Fibroblast of the aortic adventitia (primary cell): ENCODE data around the gene CFB. TPM values are rescaled to one million over a fixed set of nuclear protein-coding genes. Genes with fewer than 3 reads are reported as not detected.

Experiments
- DNase-seq: peaks from one replicate; pipeline ENCODE4 v3.0.0-alpha.2; 2010; ENCODE audit warnings: low read depth
- H3K4me3 ChIP-seq: 2 replicates; pipeline ENCODE4 v1.5.1; 2011; ENCODE audit warnings: low read depth, mild to moderate bottlenecking, control low read depth, low read length, moderate library complexity
- total RNA-seq: library from RNA; depleted of rRNA; stranded (reverse); fragments of >200 nt; gene quantifications from 2 replicates; pipeline ENCODE4 v1.2.3, GENCODE V29; 2012; ENCODE audit warnings: low replicate concordance
- TF ChIP-seq, protein P1 (sequence below): IDR thresholded peaks from 2 replicates; pipeline ENCODE4 v1.5.1; 2011; ENCODE audit warnings: mild to moderate bottlenecking, low read length, control low read depth, inconsistent platforms; ENCODE audit not compliant: insufficient read depth

The CFB gene
- total RNA-seq, 1 donor, result 39.1 TPM

DNA sequence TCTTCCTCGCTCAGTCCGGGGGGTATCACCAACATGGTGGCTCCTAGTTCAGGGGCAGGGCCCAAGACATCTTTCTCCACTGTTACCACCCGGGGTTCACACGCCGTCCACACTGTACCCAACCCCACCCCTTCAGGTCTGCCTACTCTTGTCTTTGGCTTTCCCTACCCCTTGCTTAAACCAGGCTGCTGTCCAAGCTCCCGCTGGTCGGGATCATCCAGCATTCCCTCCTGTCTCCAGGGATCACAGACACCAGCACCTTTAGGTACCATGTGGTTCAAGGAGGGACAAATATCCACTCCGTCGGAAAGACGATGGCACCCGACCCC, 12.5 kb downstream of the CFB start:
- no peak for DNase-seq
- TF ChIP-seq, protein P1, sequence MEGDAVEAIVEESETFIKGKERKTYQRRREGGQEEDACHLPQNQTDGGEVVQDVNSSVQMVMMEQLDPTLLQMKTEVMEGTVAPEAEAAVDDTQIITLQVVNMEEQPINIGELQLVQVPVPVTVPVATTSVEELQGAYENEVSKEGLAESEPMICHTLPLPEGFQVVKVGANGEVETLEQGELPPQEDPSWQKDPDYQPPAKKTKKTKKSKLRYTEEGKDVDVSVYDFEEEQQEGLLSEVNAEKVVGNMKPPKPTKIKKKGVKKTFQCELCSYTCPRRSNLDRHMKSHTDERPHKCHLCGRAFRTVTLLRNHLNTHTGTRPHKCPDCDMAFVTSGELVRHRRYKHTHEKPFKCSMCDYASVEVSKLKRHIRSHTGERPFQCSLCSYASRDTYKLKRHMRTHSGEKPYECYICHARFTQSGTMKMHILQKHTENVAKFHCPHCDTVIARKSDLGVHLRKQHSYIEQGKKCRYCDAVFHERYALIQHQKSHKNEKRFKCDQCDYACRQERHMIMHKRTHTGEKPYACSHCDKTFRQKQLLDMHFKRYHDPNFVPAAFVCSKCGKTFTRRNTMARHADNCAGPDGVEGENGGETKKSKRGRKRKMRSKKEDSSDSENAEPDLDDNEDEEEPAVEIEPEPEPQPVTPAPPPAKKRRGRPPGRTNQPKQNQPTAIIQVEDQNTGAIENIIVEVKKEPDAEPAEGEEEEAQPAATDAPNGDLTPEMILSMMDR, result no peak
- peak overlapping the region; percentile 100 for H3K4me3 ChIP-seq

DNA sequence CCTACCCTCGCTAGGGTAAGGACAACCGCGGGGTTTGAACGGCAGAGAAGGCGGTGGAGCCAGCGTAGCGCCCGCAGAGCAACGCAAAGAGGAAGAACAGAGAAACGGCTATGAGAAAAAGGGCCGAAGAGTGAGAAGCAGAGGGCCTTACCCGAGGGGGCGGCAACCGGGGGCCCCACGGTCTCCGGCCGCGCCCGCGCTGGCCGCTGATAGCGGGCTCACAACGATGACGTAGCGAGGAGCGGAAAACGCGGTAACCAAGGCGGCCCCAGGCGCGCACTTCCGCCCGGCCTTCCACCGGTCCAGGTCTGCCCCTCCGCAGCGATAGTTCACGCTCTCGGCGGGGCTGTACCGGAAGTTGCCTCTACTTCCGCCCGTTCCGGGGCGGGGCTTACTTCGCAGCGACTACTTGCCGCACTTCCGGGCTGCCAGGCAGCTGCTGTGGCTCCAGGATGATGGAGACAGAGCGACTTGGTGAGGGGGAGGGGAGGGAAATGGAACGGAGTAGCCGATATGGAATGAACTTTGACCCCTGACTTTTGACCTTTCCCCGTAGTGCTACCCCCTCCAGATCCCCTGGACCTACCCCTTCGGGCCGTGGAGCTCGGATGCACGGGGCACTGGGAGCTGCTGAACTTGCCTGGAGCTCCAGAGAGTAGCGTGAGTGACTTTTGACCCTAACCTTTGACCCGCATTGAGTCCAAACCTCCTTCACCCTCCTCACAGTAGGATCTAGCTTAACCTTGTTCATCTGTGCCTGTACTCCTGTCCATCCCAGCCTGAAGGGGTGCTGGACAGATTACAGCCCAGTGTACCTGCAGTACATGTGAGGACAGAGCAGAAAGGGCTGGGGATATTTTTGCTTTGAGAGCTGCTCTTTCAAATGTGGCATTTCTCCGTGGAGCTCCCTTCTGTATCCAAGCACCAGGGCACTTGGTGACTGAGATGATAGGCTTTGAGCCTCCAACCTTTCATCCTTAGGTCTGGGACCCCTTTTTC, 13.1 kb downstream of the CFB start, which contains the start of the genes NELFE and SKIC2:
NELFE (minus strand) TSS at position 231 of the 999 bp plus-strand sequence. CDS start 525 bp downstream, outside the sequence.
SKIC2 (plus strand) TSS at position 435 of the 999 bp plus-strand sequence; CDS start at position 453, 18 bp downstream.
- TF ChIP-seq, protein P1, result no peak
- peak; percentile 96 for DNase-seq
- peak within 1 kb of the TSS; percentile 100 for H3K4me3 ChIP-seq

DNA sequence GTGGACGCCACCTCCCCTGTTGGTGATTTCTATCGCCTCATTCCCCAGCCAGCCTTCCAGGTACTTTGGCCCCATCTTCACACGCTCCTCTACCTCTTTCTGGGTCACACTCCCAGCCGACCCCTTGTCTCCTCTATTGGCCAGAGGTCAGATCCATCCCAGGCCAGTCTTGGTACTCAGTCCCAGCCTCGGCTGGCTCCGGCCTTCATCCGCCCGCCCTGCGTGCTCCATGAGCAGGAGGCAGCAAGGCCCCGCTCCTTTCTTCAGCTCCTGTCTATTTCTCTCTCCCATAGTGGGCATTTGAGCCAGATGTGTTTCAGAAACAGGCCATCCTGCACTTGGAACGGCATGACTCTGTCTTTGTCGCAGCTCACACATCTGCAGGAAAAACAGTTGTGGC, 15.7 kb downstream of the CFB start:
- H3K4me3 ChIP-seq, result no peak overlapping the region
- TF ChIP-seq, protein P1, result no peak
- DNase-seq, result no peak

DNA sequence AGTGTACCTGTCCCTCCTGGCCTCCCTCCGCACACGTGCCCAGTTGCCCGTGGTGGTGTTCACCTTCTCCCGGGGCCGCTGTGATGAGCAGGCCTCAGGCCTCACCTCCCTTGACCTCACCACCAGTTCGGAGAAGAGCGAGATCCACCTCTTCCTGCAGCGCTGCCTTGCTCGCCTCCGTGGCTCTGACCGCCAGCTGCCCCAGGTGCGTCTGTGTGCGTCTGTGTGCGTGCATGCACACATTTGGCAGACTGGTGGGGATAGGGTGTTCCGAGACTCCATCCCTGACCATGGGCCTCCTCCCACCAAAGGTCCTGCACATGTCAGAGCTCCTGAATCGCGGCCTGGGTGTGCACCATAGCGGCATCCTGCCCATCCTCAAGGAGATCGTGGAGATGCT, 18.0 kb downstream of the CFB start:
- no peak overlapping the region for H3K4me3 ChIP-seq
- DNase-seq, result no peak
- TF ChIP-seq, protein P1, result no peak

DNA sequence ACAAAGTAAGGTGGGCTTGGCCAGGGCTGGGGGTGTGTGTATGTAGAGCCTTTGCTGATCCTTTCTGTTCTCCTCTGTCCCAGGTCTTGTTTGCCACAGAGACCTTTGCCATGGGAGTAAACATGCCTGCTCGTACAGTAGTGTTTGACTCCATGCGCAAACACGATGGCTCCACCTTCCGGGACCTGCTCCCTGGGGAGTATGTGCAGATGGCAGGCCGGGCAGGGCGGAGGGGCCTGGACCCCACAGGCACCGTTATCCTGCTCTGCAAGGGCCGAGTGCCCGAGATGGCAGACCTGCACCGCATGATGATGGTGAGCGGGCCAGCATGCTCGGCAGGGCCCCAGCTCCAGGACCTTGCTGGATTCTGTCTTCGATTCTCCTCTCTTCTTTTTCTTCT, 19.8 kb downstream of the CFB start:
- DNase-seq, result no peak
- no peak overlapping the region for H3K4me3 ChIP-seq
- TF ChIP-seq, protein P1, result no peak

DNA sequence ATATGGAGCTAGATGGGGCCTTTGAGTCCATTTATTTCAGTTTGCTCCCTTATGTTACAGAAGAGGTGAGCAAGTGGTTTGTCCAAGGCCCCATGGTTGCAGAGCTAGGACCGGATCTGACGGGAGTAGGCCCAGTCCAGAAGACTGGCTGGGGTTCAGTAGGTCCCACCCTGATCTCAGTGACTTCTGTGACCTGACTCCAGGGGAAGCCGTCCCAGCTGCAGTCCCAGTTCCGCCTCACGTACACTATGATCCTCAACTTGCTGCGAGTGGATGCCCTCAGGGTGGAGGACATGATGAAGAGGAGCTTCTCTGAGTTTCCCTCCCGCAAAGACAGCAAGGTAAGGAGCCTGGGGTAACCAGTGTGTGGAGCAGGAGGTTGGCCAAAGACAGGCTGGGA, 20.6 kb downstream of the CFB start:
- H3K4me3 ChIP-seq, result no peak overlapping the region
- DNase-seq, result no peak
- TF ChIP-seq, protein P1, result no peak
